DMS153 (cell line): ENCODE data around the gene HDHD3.
"Not testable (repeated sequence)": the region's sequence is repeated elsewhere in the genome, so short reads cannot be mapped to it uniquely, and the experiment has no call there.

Source experiments
- DNase-seq: peaks from one replicate; lab custom pipeline; 2025; lab: John Stamatoyannopoulos, UW

The HDHD3 gene

GRCh38 chr9:113389451-113389850, 12.7 kb upstream of the HDHD3 start:
- no peak for DNase-seq

GRCh38 chr9:113388833-113389232, 12.0 kb upstream of the HDHD3 start:
- no peak for DNase-seq

DNA sequence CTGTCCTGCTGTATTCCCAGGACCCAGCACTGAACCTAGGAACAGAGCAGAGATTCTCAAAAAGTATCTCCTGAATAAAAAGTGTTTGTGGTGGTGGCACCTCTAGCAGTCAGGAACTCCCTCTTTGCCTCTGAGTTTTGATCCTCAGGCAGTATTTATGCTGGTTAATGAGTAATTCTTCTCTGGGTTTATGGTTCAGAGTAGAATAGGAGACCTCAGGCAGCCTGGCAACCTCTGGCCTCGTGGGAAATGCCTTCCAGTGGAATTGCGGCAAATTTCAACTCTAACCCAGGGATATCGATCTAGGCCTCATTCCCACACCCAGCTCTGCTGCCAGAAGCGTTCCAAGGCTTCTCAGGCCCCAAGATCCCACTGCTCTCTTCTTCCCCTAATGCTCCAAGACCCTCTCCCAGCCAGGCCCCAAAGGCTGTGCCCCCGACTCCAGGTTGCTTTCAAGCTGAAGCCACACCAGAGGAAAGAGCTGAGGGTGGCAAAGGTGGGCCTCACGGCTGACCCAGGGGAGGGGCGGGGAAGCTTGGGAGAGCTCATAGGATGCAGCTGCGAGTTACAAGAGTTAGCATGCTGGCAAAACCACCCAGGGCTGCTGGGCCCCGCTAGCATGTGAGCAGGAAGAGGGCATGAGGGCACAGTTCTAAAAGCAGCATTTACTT, 10.9 kb upstream of the HDHD3 start:
- DNase-seq, result no peak

GRCh38 chr9:113386571-113387393, 10.0 kb upstream of the HDHD3 start:
- DNase-seq, result no peak

GRCh38 chr9:113381909-113382411, 5.2 kb upstream of the HDHD3 start:
- no peak for DNase-seq

DNA sequence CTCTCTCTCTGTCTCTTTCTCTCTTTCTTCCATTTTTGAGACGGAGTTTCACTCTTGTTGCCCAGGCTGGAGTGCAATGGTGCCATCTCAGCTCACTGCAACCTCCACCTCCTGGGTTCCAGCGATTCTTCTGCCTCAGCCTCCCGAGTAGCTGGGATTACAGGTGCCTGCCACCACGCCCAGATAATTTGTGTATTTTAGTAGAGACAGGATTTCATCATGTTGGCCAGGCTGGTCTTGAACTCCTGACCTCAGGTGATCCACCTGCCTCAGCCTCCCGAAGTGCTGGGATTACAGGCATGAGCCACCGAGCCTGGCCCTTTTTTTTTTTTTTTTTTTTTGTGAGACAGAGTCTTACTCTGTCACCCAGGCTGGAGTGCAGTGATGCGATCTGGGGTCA, 4.7 kb upstream of the HDHD3 start:
- not testable (repeated sequence) for DNase-seq

GRCh38 chr9:113380869-113381378, 4.1 kb upstream of the HDHD3 start:
- DNase-seq, result no peak

DNA sequence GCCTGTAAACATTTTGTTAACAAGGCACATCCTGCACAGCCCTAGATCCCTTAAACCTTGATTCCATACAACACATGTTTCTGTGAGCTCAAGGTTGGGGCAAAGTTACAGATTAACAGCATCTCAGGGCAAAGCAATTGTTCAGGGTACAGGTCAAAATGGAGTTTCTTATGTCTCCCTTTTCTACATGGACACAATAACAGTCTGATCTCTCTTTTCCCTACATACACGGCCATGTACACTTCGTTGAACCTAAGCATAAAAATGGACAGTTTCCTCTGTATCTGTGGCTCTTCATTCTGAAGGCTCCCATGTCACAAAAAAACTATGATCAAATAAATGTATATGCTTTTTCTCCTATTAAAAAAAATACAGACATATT, 3.0 kb upstream of the HDHD3 start:
- DNase-seq, result not testable (repeated sequence)

GRCh38 chr9:113379094-113379828, 2.5 kb upstream of the HDHD3 start:
- DNase-seq, result not testable (repeated sequence)

GRCh38 chr9:113375057-113376023, 1.4 kb downstream of the HDHD3 start:
- no peak for DNase-seq

DNA sequence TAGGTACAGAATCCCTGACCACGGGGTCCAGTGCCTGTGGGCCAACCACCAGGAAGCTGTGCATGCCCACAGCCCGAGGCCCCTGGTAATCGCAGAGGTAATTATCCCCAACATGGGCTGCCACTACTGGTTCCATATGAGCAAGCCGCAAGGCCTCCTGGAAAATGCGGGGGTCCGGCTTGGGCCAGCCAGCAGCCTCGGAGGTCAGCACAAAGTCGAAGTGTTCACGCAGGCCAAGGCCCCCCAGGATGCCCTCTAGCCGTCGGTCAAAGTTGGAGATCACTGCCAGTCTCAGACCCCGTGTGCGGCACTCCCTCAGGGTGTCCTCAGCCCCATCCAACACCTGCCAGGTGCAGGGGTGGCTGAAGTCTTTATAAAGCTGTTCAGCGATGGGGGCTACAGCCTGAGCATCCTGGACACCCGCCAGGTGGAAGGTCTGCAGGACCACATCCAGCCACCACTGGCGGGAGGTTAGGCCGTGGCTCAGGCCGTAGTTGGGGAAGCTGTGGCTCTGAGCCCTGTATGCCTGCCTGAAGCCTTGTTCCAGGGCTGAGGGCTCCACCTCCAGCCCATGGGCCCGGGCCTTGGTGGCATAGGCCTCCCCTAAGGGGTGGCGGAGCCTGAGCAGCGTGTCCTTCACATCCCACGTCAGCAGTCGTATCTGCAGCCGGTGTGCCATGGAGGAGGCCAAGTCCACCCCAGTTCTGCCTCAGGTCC, 3.0 kb downstream of the HDHD3 start:
- no peak for DNase-seq

GRCh38 chr9:113373256-113373655, 3.5 kb downstream of the HDHD3 start:
- no peak for DNase-seq

GRCh38 chr9:113372059-113372458, 4.7 kb downstream of the HDHD3 start:
- no peak for DNase-seq

- no peak for DNase-seq
Measured at GRCh38 chr9:113370806-113371325, 5.9 kb downstream of the HDHD3 start.

GRCh38 chr9:113369855-113370140, 7.0 kb downstream of the HDHD3 start:
- DNase-seq, result no peak

DNA sequence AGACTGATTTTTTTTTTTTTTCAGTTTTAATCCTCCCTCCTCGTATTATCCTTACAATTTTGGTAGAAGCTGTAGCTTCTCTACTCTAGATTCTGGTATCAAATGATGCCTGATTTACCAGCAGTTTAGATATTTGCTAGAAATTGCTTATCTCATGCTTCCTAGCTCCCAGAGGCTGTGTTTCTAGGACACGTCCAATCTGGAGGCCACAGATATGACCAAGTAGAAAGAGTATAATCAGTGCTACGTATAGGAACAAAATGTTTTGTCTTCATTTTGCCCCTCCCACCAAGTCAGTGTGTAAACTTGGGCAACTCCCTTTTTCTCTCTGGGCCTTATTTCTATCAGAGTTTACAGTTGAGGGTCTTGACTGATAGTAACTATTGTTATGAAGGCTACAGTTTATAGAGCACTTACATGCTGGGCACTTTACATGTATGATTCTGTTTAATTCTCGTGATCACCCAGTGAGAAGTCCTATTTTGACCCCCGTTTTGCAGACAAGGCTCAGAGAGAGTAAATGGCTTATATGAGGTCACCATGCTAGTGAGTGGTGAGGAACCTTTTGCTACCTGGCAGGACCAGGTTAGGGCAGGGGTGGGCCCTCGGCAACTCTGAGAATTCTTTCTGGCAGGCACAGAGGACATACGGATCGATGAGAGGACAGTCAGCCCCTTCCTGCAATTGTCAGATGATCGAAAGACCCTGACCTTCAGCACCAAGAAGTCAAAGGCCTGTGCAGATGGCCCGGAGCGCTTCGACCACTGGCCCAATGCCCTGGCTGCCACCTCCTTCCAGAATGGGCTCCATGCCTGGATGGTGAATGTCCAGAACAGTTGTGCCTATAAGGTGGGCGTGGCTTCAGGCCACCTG, 7.6 kb downstream of the HDHD3 start:
- DNase-seq, result no peak

DNA sequence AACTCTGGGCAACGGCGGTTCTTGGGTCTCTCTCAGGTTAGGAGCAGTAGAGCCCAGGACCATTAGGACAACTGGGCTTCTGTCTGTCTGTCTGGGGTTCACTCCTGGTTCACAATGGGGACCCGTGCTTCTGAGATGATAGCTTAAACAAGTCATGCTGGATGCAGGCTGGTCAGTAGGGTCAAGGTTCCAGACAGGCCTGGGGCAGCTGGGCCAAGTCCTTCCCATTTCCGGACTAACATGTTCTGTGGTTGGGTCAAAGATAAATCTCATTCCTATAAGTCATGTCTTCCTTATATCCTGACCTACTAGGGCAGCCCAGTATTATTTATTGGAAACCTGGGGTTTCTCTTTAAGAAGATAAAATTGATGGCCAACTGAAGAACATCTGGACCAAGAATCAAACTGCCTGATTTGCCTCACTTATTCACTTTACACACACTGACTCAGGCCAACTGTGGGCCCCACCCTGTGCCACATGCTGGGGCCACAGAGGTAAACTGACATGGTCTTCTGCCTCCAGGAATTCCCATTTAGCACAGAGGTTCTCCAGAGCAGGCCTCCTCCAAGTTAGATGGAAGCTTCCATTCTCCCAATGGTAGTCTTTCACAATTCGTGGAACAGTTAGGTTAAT, 8.3 kb downstream of the HDHD3 start:
- DNase-seq, result no peak

GRCh38 chr9:113365652-113366051, 11.1 kb downstream of the HDHD3 start:
- not testable (repeated sequence) for DNase-seq

- DNase-seq, result no peak
Measured at GRCh38 chr9:113364951-113365350, 11.8 kb downstream of the HDHD3 start.
